ENCODE measurements around the gene GCK. TPM values are rescaled to one million over a fixed set of nuclear protein-coding genes. Genes with fewer than 3 reads are reported as not detected.

The GCK gene
- under 1 TPM in 1 of 2 donors, not detected in 1; 0.24 TPM for total RNA-seq

DNA sequence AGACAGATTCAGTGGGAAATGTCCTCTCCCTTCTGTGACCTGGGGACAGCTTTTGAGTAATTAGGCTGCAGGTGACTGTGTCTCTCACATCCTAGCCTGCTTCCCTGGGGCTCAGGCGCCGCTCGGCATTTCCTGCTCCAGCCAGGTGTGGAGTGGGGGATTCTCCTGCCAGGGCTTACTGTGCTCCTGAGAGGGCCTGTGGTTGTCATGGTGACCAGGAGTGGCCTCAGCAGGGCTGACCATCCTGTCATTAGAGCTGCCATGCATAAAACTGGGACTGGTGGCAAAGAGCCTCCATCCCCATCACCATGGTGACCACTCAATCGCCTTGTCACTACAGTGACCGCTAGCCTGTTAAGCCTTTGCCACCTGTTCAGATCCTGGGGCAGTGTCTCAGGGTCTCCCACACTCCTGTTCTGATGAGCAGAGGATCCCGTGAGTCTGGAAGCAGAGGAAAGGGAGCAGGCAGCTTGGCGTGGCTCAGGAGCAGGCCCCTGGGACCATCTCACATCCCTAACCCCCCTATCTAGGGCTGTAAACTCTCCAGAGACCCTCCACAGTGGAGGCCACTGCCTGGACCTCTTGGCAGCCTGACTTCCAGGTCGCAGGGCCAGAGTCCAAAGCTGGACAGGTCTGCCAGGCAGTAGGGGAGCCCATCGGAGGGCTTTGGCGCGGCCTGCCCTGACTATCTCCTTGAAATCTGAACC, at the start of gene GCK:
TSS of gene GCK (minus strand) at position 154 of the 707 bp plus-strand sequence. CDS start 486 bp downstream, outside the sequence.
- Mint-ChIP-seq H3K4me3 (no peak within 1 kb of the TSS), H3K27ac (no peak within 1 kb of the TSS), H3K4me1 (ENCODE audit: low read depth in 2 of 2) (peaks cover 0 to 6% of the 10 kb centered on the region in 2 donors), H3K36me3 (no peaks in the 10 kb centered on the region), H3K27me3 (peaks cover 23 to 25% of the 10 kb centered on the region in 2 donors), H3K9me3 (no peaks in the 10 kb centered on the region)
- ATAC-seq (no peak), DNase-seq (ENCODE audit: low spot score) (peak; percentile 23)

DNA sequence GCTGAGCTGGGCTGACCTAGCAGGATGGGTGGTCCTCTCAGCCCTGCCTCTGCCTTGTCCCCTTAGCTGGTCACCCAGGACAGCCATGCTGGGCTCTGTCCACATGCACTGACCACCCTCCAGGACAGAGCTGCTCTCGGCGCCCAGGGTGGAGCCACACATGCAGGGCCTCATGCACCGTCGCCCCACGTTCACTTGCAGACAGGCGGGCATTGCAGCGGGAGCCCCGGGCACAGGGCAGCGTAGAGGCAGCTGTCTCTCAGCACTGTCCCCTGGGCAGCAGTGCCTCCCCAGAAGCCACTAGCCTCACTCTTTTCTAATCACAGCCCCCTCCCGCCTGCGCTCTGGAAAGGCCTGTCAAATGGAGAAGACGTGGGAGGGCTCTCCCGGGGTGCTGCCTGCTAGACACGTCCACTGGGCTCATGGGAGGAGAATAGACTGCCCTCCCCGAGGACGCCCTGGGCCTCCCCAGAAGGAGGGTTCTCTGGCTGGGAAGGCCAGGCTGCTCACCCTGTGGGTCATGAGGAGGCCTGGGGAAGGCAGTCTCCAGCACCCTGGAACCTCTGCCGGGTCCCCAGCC, 49.0 kb upstream of the GCK start:
- H3K4me3 Mint-ChIP-seq = no peak overlapping the region
- ATAC-seq (no peak), DNase-seq (ENCODE audit: low spot score) (no peak)
- H3K27ac Mint-ChIP-seq = no peak overlapping the region
- H3K27me3 Mint-ChIP-seq = no peaks in the 10 kb centered on the region
- no peaks in the 10 kb centered on the region for H3K4me1 Mint-ChIP-seq (ENCODE audit: low read depth in 2 of 2)
- no peaks in the 10 kb centered on the region for H3K36me3 Mint-ChIP-seq
- no peaks in the 10 kb centered on the region for H3K9me3 Mint-ChIP-seq

DNA sequence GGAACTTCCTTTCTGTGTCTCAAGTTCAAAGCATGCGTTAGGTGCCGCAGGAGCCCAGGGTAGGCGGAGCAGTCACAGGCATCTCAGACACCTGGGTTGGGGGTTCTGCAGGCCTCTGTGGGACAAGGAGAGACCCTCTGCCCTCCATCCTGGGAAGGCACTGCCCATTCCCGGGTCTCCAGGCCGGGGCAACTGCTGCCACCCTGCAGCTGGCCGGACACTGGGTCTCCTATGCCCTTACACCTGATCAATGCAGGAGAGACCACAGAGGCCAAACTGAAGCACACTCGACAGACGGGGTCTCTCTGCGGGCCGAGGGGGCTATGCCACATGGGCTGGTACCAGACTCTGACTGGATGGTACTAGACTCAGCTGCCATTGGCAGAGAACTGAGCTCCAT, 48.5 kb upstream of the GCK start:
- ATAC-seq (no peak), DNase-seq (ENCODE audit: low spot score) (no peak)
- no peaks in the 10 kb centered on the region for H3K27me3 Mint-ChIP-seq
- H3K36me3 Mint-ChIP-seq = no peaks in the 10 kb centered on the region
- no peaks in the 10 kb centered on the region for H3K9me3 Mint-ChIP-seq
- H3K27ac Mint-ChIP-seq = no peak overlapping the region
- no peaks in the 10 kb centered on the region for H3K4me1 Mint-ChIP-seq (ENCODE audit: low read depth in 2 of 2)
- H3K4me3 Mint-ChIP-seq = no peak overlapping the region

DNA sequence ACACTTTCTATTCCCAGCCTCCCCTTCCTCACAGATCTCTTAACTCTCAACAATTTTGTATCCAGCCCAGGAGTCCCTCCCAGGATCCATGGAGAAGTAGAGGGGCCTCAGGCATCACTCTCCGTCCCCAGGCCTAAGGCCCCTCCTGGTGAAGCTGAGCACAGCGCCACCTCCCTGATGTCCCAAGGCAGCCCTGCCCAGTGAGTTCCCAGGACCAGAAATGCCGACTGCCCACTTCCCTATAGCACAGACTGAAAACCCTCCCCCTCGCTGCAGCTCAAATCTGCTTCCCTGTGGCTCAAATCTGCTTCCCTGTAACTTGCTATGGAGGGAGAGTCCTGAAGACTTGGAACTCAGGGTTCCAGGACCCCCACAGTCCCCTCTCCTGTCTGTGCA, 47.1 kb upstream of the GCK start:
- H3K27ac Mint-ChIP-seq = no peak overlapping the region
- ATAC-seq = no peak

DNA sequence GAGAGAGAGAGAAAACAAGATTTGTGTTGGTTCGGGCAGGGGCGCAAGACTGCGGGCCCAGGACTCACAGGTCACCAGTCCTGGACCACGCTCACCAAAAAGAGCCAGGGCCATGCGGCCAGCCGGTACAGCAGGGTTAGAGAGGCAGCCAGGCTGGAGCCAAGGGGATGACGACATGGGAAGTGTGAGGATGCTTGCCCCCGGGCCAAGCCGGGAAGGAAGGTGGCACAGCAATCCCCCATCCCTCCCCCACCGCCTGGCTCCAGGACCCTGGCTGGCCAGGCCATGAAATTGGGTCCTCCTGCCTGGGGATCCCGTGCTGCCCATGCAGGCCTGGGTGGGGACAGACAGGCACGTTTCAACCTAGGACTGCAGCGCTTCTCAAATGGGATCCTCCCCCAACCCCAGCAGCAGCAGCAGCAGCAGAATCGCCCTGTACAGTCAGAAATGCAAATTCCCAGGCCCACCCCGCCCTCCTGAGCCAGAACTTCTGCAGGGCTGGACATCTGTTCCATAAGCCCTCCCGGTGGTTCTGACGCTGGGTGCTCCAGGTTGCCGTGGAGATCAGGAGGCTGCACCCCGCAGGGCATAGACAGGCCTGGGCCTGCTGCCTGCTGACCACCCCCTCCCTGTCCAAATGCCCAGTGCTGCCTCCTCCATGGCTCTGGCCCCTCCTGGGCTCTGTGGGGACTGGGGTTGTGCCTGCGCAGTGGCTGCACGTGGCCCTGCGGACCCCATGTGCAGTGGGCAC, 46.5 kb upstream of the GCK start:
- Mint-ChIP-seq H3K9me3 (no peaks in the 10 kb centered on the region), H3K4me1 (ENCODE audit: low read depth in 2 of 2) (no peaks in the 10 kb centered on the region), H3K27me3 (no peaks in the 10 kb centered on the region), H3K27ac (no peak overlapping the region), H3K36me3 (no peaks in the 10 kb centered on the region), H3K4me3 (no peak overlapping the region)
- ATAC-seq (no peak), DNase-seq (ENCODE audit: low spot score) (no peak)

More for the DNA sequence above, 47.1 kb upstream of the GCK start:
- Mint-ChIP-seq H3K9me3 (no peaks in the 10 kb centered on the region), H3K4me3 (no peak overlapping the region), H3K36me3 (no peaks in the 10 kb centered on the region), H3K4me1 (ENCODE audit: low read depth in 2 of 2) (no peaks in the 10 kb centered on the region), H3K27me3 (no peaks in the 10 kb centered on the region)
- DNase-seq (ENCODE audit: low spot score) = no peak

DNA sequence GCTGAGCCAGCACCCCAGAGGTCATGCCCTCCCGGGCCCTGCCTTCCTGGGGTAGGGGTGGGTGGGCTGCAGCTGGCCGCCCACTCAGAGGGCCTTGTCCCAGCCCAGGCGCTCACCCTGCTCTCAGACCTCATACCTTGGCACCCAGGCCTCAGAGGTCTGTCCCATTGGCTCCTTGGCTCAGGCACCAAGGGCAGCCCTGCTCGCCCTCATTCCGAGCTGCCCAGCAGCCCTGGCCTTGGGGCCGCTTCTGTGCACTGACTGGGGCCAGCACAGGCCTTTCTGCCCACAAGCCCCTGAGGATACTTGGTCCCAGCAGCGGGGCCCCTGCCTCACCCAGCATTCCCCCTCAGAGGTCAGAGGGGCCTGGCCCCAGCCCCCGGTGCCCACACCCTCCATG, 45.8 kb upstream of the GCK start:
- H3K4me3 Mint-ChIP-seq = no peak overlapping the region
- no peaks in the 10 kb centered on the region for H3K36me3 Mint-ChIP-seq
- no peaks in the 10 kb centered on the region for H3K9me3 Mint-ChIP-seq
- H3K4me1 Mint-ChIP-seq (ENCODE audit: low read depth in 2 of 2) = no peaks in the 10 kb centered on the region
- no peak for DNase-seq (ENCODE audit: low spot score)
- no peak overlapping the region for H3K27ac Mint-ChIP-seq
- H3K27me3 Mint-ChIP-seq = no peaks in the 10 kb centered on the region
- ATAC-seq = no peak

DNA sequence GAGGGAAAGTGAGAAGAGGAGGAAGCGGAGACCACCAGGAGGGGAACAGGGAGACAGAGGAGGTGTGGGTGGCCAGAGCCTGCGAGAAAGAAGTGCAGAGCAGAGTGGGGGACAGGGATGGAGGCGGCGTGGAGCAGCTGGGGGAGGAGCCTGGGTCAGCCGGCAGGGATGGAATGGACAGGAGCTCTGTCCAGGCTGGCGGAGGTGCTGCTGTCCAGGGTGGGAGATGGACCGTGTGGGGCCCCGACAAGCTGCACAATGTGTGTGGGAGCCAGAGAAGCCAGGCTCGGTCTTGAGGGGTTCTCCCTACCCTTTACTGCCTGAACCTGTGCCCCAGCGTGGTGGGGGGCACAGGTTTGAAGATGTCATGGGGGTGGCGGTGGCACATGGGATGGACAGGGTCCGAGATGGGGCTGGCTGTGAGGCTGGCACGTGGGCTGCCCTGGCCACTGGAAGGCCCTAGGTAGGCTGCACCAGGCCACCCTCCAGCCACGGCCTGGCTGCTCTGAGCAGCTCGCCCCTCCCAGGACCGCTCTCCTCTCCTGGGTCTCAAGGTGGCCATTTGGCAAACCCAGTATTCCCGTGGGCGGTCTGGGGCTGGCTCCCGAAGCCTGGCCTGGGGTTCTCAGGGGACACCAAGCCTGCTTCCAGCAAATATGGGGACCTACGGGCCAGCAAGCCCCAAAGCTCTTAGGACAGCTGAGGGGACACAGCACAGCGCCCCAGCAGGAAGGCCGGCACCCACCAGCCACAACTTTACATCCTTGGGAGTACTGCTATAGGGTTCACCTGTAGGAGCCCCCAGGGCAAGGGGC, 43.9 kb upstream of the GCK start:
- ATAC-seq (no peak), DNase-seq (ENCODE audit: low spot score) (no peak)
- Mint-ChIP-seq H3K27ac (no peak overlapping the region), H3K4me1 (ENCODE audit: low read depth in 2 of 2) (no peaks in the 10 kb centered on the region), H3K9me3 (no peaks in the 10 kb centered on the region), H3K27me3 (no peaks in the 10 kb centered on the region), H3K36me3 (no peaks in the 10 kb centered on the region), H3K4me3 (no peak overlapping the region)

DNA sequence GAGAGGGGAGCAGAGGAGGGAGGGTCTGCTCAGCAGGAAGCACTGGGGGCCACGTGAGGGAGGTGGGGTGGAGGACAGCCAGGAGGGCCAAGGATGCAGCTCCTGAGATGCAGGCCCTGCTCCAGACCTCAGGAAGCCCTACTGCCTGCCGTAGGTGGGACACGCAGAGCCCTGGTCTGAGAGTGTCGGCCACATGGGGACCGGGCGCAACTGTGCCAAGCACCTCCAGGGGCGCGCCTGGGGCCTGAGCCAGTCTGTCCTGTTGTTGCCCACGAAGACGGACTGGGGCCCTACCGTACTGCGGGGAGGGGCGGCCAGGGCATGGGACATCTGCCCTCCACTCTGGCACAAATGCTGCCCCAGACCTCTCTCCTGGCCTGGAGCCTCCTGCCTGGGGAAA, 43.2 kb upstream of the GCK start:
- ATAC-seq = no peak
- Mint-ChIP-seq H3K27me3 (no peaks in the 10 kb centered on the region), H3K36me3 (no peaks in the 10 kb centered on the region), H3K4me1 (ENCODE audit: low read depth in 2 of 2) (no peaks in the 10 kb centered on the region), H3K27ac (no peak overlapping the region), H3K9me3 (no peaks in the 10 kb centered on the region), H3K4me3 (no peak overlapping the region)
- no peak for DNase-seq (ENCODE audit: low spot score)

DNA sequence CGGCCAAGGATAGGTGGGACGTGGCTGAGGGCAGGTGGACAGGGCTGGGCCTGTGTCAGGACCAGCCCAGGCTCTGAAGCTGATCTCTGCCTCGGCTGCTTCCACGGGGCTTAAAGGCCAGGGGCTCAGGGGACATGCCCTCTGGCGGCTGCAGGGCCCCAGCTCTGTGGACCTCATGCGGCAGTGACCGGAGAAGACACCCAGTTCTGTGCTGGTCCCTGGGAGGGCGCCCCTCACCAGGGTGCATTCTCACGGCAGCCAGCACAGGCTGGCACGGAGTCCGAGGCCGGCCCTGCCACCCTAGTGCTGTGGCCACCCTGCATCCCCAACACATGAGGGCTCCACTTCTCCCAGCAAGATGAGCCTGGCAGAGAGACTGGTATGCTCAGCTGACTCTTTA, 41.8 kb upstream of the GCK start:
- DNase-seq (ENCODE audit: low spot score) (no peak), ATAC-seq (no peak)
- Mint-ChIP-seq H3K27ac (no peak overlapping the region), H3K36me3 (no peaks in the 10 kb centered on the region), H3K4me3 (no peak overlapping the region), H3K9me3 (no peaks in the 10 kb centered on the region), H3K4me1 (ENCODE audit: low read depth in 2 of 2) (no peaks in the 10 kb centered on the region), H3K27me3 (peaks cover 0 to 2% of the 10 kb centered on the region in 2 donors)

DNA sequence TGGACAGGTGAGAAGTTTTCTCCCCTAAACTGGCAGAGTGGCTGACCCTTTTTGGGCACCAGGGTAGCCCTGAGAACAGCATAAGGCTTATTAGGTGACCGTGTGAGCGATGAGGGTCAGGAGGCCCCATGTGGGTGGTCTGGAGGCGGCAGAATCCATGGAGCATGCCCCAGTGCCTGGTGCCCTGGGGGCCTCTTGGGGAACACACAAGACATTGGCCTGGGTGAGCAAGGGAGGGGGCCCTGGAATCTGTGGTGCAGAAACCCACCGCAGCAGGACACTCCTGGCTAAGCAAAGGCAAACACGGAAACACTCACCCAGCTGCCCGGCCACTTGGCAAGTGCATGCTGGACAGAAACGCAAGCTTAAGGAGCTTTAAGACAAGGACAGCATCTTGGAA, 41.0 kb upstream of the GCK start:
- H3K27me3 Mint-ChIP-seq = peaks cover 0 to 2% of the 10 kb centered on the region in 2 donors
- H3K36me3 Mint-ChIP-seq = no peaks in the 10 kb centered on the region
- no peaks in the 10 kb centered on the region for H3K9me3 Mint-ChIP-seq

DNA sequence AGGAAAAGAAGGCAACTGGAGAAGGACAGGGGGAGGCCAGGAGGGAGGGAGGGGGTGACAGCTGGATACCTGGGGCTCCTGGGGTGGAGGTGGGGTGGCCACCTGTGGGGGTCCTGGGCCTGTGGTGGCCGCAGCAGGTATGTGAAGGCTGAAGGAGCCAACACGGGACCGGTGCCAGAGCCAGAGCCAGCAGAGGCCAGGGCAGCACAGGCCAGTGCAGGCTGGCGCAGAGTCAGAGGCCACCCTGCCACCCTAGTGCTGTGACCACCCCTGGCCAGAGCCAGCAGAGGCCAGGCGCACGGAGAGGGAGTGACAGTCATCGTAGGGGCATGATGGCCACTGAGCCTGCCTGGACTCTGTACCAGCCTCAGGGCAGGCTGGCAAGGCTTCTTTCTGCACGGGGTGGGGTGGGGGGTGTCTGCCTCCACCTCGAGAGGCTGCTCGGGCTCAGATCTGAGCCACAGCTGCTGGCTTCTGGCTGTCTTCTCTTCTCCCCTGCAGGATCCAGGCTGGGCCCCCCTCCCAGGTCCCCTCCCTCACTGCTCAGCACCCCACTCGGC, 40.4 kb upstream of the GCK start:
- DNase-seq (ENCODE audit: low spot score) (no peak), ATAC-seq (peak in 1 of 2 donors; percentile 8)
- no peaks in the 10 kb centered on the region for H3K36me3 Mint-ChIP-seq
- no peak overlapping the region for H3K4me3 Mint-ChIP-seq
- H3K4me1 Mint-ChIP-seq (ENCODE audit: low read depth in 2 of 2) = no peaks in the 10 kb centered on the region
- H3K27ac Mint-ChIP-seq = no peak overlapping the region
- H3K9me3 Mint-ChIP-seq = no peaks in the 10 kb centered on the region
- peaks cover 0 to 2% of the 10 kb centered on the region in 2 donors for H3K27me3 Mint-ChIP-seq

More for the DNA sequence above, 41.0 kb upstream of the GCK start:
- no peak for ATAC-seq
- H3K4me3 Mint-ChIP-seq = no peak overlapping the region
- no peak overlapping the region for H3K27ac Mint-ChIP-seq
- DNase-seq (ENCODE audit: low spot score) = no peak
- no peaks in the 10 kb centered on the region for H3K4me1 Mint-ChIP-seq (ENCODE audit: low read depth in 2 of 2)

DNA sequence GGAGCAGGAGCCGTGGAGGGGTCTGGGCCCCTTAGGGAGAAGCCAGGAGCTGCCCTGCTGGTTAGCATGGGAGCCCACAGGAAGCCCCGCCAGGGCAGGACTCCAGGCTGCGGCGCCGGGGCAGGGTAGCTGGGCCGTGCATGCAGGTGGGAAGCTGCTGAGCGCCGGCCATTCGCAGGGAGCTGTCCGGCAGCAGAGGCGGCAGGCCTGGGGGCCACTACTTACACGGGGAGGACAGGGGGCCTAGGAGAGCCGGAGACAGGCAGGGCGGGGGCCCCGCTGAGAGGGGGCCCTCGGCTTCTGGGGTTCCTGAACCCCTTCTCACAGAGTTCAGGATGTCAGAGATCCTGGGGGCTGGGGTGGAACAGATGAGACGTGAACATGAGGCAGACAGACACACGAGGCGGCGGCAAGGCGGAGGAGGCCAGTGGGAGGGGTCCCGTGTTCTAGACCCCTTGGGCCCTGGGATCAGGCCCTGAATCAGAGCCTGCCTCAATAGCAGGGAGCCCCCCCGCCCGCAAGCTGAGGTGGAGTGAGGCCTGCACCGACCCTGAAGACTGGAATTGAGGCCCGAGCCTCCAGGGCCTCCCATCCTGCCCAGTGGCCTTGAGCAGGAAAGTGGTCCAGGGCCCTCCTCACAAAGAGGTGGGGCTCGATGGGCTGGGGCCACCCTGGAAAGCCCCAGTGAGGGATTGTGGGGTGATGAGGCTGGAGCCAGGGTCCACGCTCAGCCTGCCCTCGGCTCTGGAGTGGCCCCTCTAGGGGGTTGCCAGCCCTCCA, 39.5 kb upstream of the GCK start:
- Mint-ChIP-seq H3K36me3 (no peaks in the 10 kb centered on the region), H3K4me3 (no peak overlapping the region), H3K27me3 (peaks cover 0 to 2% of the 10 kb centered on the region in 2 donors), H3K27ac (no peak overlapping the region), H3K4me1 (ENCODE audit: low read depth in 2 of 2) (no peaks in the 10 kb centered on the region), H3K9me3 (no peaks in the 10 kb centered on the region)
- ATAC-seq = no peak
- no peak for DNase-seq (ENCODE audit: low spot score)

DNA sequence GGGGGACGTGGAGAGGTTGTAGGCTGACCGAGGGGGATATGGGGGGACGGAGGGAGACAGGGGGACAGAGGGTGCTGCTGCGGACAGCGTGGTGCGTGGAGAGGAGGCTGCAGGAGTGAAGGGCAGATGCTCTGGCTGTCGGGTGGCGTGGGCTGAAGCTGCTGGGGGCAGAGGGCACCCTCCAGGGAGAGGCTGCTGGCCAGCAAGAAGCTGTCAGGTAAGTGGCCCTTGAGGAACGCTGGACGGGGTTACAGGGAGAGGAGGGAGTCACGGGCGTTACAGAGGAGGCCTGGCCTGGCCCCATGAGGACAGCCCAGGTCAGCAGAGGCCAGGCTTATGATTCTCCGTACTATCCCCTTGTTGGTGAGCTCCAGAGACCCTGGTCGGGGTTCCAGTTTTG, 38.7 kb upstream of the GCK start:
- no peaks in the 10 kb centered on the region for H3K4me1 Mint-ChIP-seq (ENCODE audit: low read depth in 2 of 2)
- H3K36me3 Mint-ChIP-seq = no peaks in the 10 kb centered on the region
- H3K27ac Mint-ChIP-seq = no peak overlapping the region
- H3K9me3 Mint-ChIP-seq = no peaks in the 10 kb centered on the region
- ATAC-seq (no peak), DNase-seq (ENCODE audit: low spot score) (no peak)
- no peak overlapping the region for H3K4me3 Mint-ChIP-seq
- peaks cover 0 to 2% of the 10 kb centered on the region in 2 donors for H3K27me3 Mint-ChIP-seq

All from natural killer cell treated with Interleukin-12 subunit alpha and Interleukin-12 subunit beta and Interleukin-15 and Interleukin-18, amount 100 ng/mL, for 72 hours (primary cell).